Liver (tissue), 9 donors: ENCODE results near the gene KCTD16. TPM values are rescaled to one million over a fixed set of nuclear protein-coding genes. Genes with fewer than 3 reads are reported as not detected.

Source experiments
- DNase-seq: peaks from one replicate; pipeline ENCODE4 v3.0.0-alpha.2; 2017; ENCODE audit warnings: low spot score
- H3K27ac ChIP-seq, 2 donors: one replicate each; pipeline ENCODE4 v1.7.0; 2013; ENCODE audit warnings: inconsistent platforms in 2 of 2, low read length in 2 of 2, control low read depth in 1 of 2, low read depth in 1 of 2, mild to moderate bottlenecking in 1 of 2
- H3K27me3 ChIP-seq, 4 donors: one replicate each; pipeline versions ENCODE4 v1.6.1 to v1.7.0; 2013; ENCODE audit warnings: low read length in 3 of 4, inconsistent platforms in 1 of 4, mild to moderate bottlenecking in 1 of 4, moderate library complexity in 1 of 4; ENCODE audit not compliant: control insufficient read depth in 4 of 4, insufficient read depth in 4 of 4
- H3K36me3 ChIP-seq, 4 donors: one replicate each; pipeline versions ENCODE4 v1.6.1 to v1.7.0; 2013; ENCODE audit warnings: low read length in 3 of 4, mild to moderate bottlenecking in 3 of 4, low read depth in 1 of 4, moderate library complexity in 1 of 4; ENCODE audit not compliant: control insufficient read depth in 4 of 4, insufficient read depth in 3 of 4
- H3K4me1 ChIP-seq, 4 donors: one replicate each; pipeline versions ENCODE4 v1.6.1 to v1.7.0; 2013; ENCODE audit warnings: low read length in 3 of 4, mild to moderate bottlenecking in 3 of 4, moderate library complexity in 1 of 4; ENCODE audit not compliant: control insufficient read depth in 4 of 4, insufficient read depth in 4 of 4
- H3K4me3 ChIP-seq, 3 donors: one replicate each; pipeline versions ENCODE4 v1.6.1 to v1.7.0; 2013; ENCODE audit warnings: low read length in 3 of 3, control low read depth in 1 of 3, low read depth in 1 of 3, mild to moderate bottlenecking in 1 of 3
- H3K9ac ChIP-seq, 2 donors: one replicate each; pipeline ENCODE4 v1.7.0; 2013; ENCODE audit warnings: low read length in 2 of 2, mild to moderate bottlenecking in 2 of 2, moderate library complexity in 2 of 2, control low read depth in 1 of 2, low read depth in 1 of 2
- H3K9me3 ChIP-seq, 4 donors: one replicate each; pipeline versions ENCODE4 v1.6.1 to v1.7.0; 2013; ENCODE audit warnings: low read length in 3 of 4; ENCODE audit not compliant: control insufficient read depth in 4 of 4
- FOXA1 ChIP-seq: IDR thresholded peaks from 2 replicates; pipeline ENCODE4 v1.6.1; 2016; ENCODE audit warnings: antibody characterized with exemption
- FOXA2 ChIP-seq: IDR thresholded peaks from 2 replicates; pipeline ENCODE4 v1.6.1; 2016; ENCODE audit warnings: antibody characterized with exemption
- HNF4A ChIP-seq, 2 donors: conservative IDR thresholded peaks; 2 replicates each; pipeline ENCODE4 v1.6.1; 2016; ENCODE audit warnings: antibody characterized with exemption in 2 of 2, mild to moderate bottlenecking in 2 of 2
- JUND ChIP-seq, 2 donors: IDR thresholded peaks; 2 replicates each; pipeline ENCODE4 v1.6.1; 2016; ENCODE audit warnings: antibody characterized with exemption in 2 of 2
- RXRA ChIP-seq, 2 donors: IDR thresholded peaks; 2 replicates each; pipeline ENCODE4 v1.6.1; 2017 to 2018; ENCODE audit warnings: antibody characterized with exemption in 2 of 2, mild to moderate bottlenecking in 1 of 2
- SP1 ChIP-seq: IDR thresholded peaks from 2 replicates; pipeline ENCODE4 v1.6.1; 2018; ENCODE audit warnings: antibody characterized with exemption, mild to moderate bottlenecking
- TAF1 ChIP-seq: conservative IDR thresholded peaks from 2 replicates; pipeline ENCODE4 v1.6.1; 2016; ENCODE audit warnings: antibody characterized with exemption, mild to moderate bottlenecking
- YY1 ChIP-seq: IDR thresholded peaks from 2 replicates; pipeline ENCODE4 v1.6.1; 2016; ENCODE audit warnings: antibody characterized with exemption, mild to moderate bottlenecking
- WGBS: extraction: QIAGEN DNeasy Blood & Tissue Kit; methylation state at CpG from one replicate; pipeline ENCODE4 v1.1.7; 2013; 5-methylcytosine and 5-hydroxymethylcytosine counted together
- polyA plus RNA-seq, 2 donors: library from polyadenylated mRNA; stranded (reverse) in 1 of 2; unstranded in 1 of 2; fragments of 200-250 nt in 1 of 2; fragments of >200 nt in 1 of 2; fragmentation: Nextera tagmentation in 1 of 2; extraction: Ambion mirVana in 1 of 2; gene quantifications; one replicate each; pipeline versions ENCODE4 v1.2.1 to v1.2.3, GENCODE V29; 2013 to 2015
- total RNA-seq, 2 donors: library from RNA; depleted of rRNA; stranded (reverse); fragments of >200 nt; gene quantifications; one replicate each; pipeline ENCODE4 v1.2.3, GENCODE V29; 2014
- TF ChIP-seq, protein P1 (sequence below): IDR thresholded peaks from 2 replicates; pipeline ENCODE4 v1.6.1; 2016; ENCODE audit warnings: antibody characterized with exemption
- TF ChIP-seq, protein P2 (sequence below): IDR thresholded peaks from 2 replicates; pipeline ENCODE4 v1.6.1; 2016; ENCODE audit warnings: antibody characterized with exemption
- TF ChIP-seq, protein P3 (sequence below): IDR thresholded peaks from 2 replicates; pipeline ENCODE4 v1.6.1; 2016; ENCODE audit warnings: antibody characterized with exemption
- TF ChIP-seq, protein P4 (sequence below): fragments of 150-350 bp; IDR thresholded peaks from 2 replicates; pipeline ENCODE4 v1.5.1; 2017; ENCODE audit warnings: improper control_type of control experiment, low read depth, low read length; ENCODE audit not compliant: missing input control
- TF ChIP-seq, protein P5 (sequence below): IDR thresholded peaks from 2 replicates; pipeline ENCODE4 v1.6.1; 2016; ENCODE audit warnings: antibody characterized with exemption, mild to moderate bottlenecking
- donor health status: healthy.
- donor health status: healthy.
- donor health status: healthy.
- donor health status: healthy.
- donor health status: healthy.

KCTD16 gene
- total and polyA plus RNA-seq, 4 donors: under 0.01 to 0.05 (median 0.01) TPM; not detected in 1

DNA sequence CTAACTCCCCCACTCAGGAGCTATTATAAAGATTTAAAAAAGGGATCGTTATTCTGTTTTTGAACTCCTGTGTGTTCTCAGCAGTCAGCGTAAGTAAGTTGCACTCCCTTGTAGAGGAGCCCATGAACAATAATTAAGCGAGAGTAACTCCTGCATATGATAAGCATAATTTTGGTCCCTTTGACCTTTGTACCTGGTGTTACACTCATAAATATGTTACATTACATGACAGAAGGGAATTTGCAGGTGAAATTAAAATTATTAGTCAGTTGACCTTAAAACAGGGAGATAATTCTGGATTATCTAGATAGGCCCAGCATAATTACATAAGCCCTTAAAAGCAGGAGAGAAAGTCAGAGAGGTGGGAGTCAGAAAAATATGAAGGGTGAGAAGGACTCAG is 197.3 kb downstream of the KCTD16 start:
- peaks cover 0 to 4% (median 0%) of the 10 kb centered on the region in 4 donors for H3K4me1 ChIP-seq
- WGBS: 95% methylated on average over 3 of the region's 3 CpGs
- H3K4me3 ChIP-seq: no peak overlapping the region
- no peaks in the 10 kb centered on the region for H3K9me3 ChIP-seq
- DNase-seq: no peak
- no peak overlapping the region for H3K9ac ChIP-seq
- no peaks in the 10 kb centered on the region for H3K36me3 ChIP-seq
- H3K27ac ChIP-seq: no peak overlapping the region
- TF ChIP-seq, protein P1, sequence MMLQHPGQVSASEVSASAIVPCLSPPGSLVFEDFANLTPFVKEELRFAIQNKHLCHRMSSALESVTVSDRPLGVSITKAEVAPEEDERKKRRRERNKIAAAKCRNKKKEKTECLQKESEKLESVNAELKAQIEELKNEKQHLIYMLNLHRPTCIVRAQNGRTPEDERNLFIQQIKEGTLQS: no peak
- TF ChIP-seq FOXA2 (no peak), JUND (IDR thresholded peaks at IDR 0.05) (no peak), RXRA (IDR thresholded peaks at IDR 0.05) (no peak), SP1 (no peak), FOXA1 (no peak), HNF4A (conservative IDR thresholded peaks at IDR 0.05) (no peak), TAF1 (no peak)
- TF ChIP-seq, protein P2, sequence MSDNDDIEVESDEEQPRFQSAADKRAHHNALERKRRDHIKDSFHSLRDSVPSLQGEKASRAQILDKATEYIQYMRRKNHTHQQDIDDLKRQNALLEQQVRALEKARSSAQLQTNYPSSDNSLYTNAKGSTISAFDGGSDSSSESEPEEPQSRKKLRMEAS: no peak
- TF ChIP-seq, protein P3, sequence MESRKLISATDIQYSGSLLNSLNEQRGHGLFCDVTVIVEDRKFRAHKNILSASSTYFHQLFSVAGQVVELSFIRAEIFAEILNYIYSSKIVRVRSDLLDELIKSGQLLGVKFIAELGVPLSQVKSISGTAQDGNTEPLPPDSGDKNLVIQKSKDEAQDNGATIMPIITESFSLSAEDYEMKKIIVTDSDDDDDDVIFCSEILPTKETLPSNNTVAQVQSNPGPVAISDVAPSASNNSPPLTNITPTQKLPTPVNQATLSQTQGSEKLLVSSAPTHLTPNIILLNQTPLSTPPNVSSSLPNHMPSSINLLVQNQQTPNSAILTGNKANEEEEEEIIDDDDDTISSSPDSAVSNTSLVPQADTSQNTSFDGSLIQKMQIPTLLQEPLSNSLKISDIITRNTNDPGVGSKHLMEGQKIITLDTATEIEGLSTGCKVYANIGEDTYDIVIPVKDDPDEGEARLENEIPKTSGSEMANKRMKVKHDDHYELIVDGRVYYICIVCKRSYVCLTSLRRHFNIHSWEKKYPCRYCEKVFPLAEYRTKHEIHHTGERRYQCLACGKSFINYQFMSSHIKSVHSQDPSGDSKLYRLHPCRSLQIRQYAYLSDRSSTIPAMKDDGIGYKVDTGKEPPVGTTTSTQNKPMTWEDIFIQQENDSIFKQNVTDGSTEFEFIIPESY: no peak
- TF ChIP-seq, protein P4, sequence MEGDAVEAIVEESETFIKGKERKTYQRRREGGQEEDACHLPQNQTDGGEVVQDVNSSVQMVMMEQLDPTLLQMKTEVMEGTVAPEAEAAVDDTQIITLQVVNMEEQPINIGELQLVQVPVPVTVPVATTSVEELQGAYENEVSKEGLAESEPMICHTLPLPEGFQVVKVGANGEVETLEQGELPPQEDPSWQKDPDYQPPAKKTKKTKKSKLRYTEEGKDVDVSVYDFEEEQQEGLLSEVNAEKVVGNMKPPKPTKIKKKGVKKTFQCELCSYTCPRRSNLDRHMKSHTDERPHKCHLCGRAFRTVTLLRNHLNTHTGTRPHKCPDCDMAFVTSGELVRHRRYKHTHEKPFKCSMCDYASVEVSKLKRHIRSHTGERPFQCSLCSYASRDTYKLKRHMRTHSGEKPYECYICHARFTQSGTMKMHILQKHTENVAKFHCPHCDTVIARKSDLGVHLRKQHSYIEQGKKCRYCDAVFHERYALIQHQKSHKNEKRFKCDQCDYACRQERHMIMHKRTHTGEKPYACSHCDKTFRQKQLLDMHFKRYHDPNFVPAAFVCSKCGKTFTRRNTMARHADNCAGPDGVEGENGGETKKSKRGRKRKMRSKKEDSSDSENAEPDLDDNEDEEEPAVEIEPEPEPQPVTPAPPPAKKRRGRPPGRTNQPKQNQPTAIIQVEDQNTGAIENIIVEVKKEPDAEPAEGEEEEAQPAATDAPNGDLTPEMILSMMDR: no peak
- TF ChIP-seq, protein P5, sequence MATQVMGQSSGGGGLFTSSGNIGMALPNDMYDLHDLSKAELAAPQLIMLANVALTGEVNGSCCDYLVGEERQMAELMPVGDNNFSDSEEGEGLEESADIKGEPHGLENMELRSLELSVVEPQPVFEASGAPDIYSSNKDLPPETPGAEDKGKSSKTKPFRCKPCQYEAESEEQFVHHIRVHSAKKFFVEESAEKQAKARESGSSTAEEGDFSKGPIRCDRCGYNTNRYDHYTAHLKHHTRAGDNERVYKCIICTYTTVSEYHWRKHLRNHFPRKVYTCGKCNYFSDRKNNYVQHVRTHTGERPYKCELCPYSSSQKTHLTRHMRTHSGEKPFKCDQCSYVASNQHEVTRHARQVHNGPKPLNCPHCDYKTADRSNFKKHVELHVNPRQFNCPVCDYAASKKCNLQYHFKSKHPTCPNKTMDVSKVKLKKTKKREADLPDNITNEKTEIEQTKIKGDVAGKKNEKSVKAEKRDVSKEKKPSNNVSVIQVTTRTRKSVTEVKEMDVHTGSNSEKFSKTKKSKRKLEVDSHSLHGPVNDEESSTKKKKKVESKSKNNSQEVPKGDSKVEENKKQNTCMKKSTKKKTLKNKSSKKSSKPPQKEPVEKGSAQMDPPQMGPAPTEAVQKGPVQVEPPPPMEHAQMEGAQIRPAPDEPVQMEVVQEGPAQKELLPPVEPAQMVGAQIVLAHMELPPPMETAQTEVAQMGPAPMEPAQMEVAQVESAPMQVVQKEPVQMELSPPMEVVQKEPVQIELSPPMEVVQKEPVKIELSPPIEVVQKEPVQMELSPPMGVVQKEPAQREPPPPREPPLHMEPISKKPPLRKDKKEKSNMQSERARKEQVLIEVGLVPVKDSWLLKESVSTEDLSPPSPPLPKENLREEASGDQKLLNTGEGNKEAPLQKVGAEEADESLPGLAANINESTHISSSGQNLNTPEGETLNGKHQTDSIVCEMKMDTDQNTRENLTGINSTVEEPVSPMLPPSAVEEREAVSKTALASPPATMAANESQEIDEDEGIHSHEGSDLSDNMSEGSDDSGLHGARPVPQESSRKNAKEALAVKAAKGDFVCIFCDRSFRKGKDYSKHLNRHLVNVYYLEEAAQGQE: no peak
- no peaks in the 10 kb centered on the region for H3K27me3 ChIP-seq

DNA sequence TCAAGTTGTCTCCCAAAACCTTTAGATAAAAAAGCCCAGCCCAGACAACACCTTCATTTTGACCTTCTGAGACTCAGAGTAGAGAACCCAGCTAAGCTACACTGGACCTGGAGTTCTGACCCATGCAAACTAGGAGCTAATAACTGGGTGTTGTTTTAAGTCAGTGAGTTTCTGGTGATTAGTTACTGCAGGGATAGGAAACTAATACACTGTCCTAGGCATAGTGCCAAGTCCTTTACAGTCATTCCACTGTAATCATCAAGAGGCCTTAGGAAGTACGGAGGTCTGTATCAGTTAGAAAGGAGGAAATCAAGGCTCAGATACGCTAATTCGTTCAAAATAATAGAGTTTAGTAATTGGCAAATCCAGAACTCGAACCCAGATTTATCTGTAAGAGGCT is 197.9 kb downstream of the KCTD16 start:
- WGBS: 68% methylated on average over 4 of the region's 4 CpGs

More for the DNA sequence above, 197.9 kb downstream of the KCTD16 start:
- no peaks in the 10 kb centered on the region for H3K27me3 ChIP-seq
- H3K36me3 ChIP-seq: no peaks in the 10 kb centered on the region
- no peak overlapping the region for H3K9ac ChIP-seq
- peaks cover 0 to 4% (median 0%) of the 10 kb centered on the region in 4 donors for H3K4me1 ChIP-seq
- H3K4me3 ChIP-seq: no peak overlapping the region
- no peak for DNase-seq
- H3K27ac ChIP-seq: no peak overlapping the region
- TF ChIP-seq TAF1 (no peak), YY1 (no peak), SP1 (no peak), FOXA1 (no peak)
- TF ChIP-seq, protein P5: no peak
- H3K9me3 ChIP-seq: no peaks in the 10 kb centered on the region
